ENCODE data around the gene SYNPR. TPM values are rescaled to one million over a fixed set of nuclear protein-coding genes. Genes with fewer than 3 reads are reported as not detected.

The SYNPR gene
- total RNA-seq, 1 experiment from 2014 or later: not detected

GRCh38 chr3:63652066-63652725 is 374.1 kb downstream of the SYNPR start, which contains the start of gene SNTN:
Gene SNTN (plus strand): TSS chr3:63652675. CDS start chr3:63652688, 13 bp downstream.
- DNase-seq: no peak
- no peak for TF ChIP-seq CTCF (IDR thresholded peaks at IDR 0.05; ENCODE audit: insufficient read depth in 1 of 2, low read depth in 1 of 2, low read length in 1 of 2, severe bottlenecking in 1 of 2, unreplicated experiment in 1 of 2)
- CTCF ChIA-PET: interaction anchor here (0.6 kb wide), 1 partner anchor 878 kb away, joined by 3 read pairs; no protein-coding TSS in a partner anchor
- intact Hi-C loops (cut with micrococcal nuclease; ENCODE audit: unreplicated experiment): no loop called here
- Mint-ChIP-seq H3K27me3 (ENCODE audit: insufficient read depth, unreplicated experiment) (no peaks in the 10 kb centered on the region), H3K4me3 (ENCODE audit: unreplicated experiment) (no peak within 1 kb of the TSS), H3K36me3 (ENCODE audit: insufficient read depth, unreplicated experiment) (no peaks in the 10 kb centered on the region), H3K27ac (ENCODE audit: unreplicated experiment) (no peak within 1 kb of the TSS), H3K4me1 (ENCODE audit: low read depth, unreplicated experiment) (no peaks in the 10 kb centered on the region), H3K9me3 (ENCODE audit: unreplicated experiment) (no peaks in the 10 kb centered on the region)
- Histone ChIP-seq H3K36me3 (ENCODE audit: control insufficient read depth, insufficient read depth, low read length) (no peaks in the 10 kb centered on the region), H3K9me3 (no peaks in the 10 kb centered on the region), H3K4me1 (no peaks in the 10 kb centered on the region), H3K27me3 (replicated peaks; ENCODE audit: control insufficient read depth, insufficient read depth, low read length) (no peaks in the 10 kb centered on the region), H3K4me3 (ENCODE audit: low read depth, low read length) (no peak within 1 kb of the TSS)
- POLR2A ChIA-PET: no interaction called here
- BruUV-seq (replicated peaks): no TSS peak

GRCh38 chr3:63654211-63654610 is 376.1 kb downstream of the SYNPR start:
- no peak for TF ChIP-seq CTCF (IDR thresholded peaks at IDR 0.05; ENCODE audit: insufficient read depth in 1 of 2, low read depth in 1 of 2, low read length in 1 of 2, severe bottlenecking in 1 of 2, unreplicated experiment in 1 of 2)
- H3K36me3 ChIP-seq (ENCODE audit: control insufficient read depth, insufficient read depth, low read length): no peaks in the 10 kb centered on the region
- Mint-ChIP-seq H3K9me3 (ENCODE audit: unreplicated experiment) (no peaks in the 10 kb centered on the region), H3K36me3 (ENCODE audit: insufficient read depth, unreplicated experiment) (no peaks in the 10 kb centered on the region), H3K27ac (ENCODE audit: unreplicated experiment) (no peak overlapping the region), H3K4me3 (ENCODE audit: unreplicated experiment) (no peak overlapping the region), H3K27me3 (ENCODE audit: insufficient read depth, unreplicated experiment) (no peaks in the 10 kb centered on the region), H3K4me1 (ENCODE audit: low read depth, unreplicated experiment) (no peaks in the 10 kb centered on the region)
- no peaks in the 10 kb centered on the region for H3K27me3 ChIP-seq (replicated peaks; ENCODE audit: control insufficient read depth, insufficient read depth, low read length)
- no peaks in the 10 kb centered on the region for H3K4me1 ChIP-seq
- DNase-seq: no peak
- BruUV-seq (replicated peaks): no TSS peak
- POLR2A ChIA-PET: no interaction called here
- no peaks in the 10 kb centered on the region for H3K9me3 ChIP-seq
- CTCF ChIA-PET: no interaction called here
- intact Hi-C loops (cut with micrococcal nuclease; ENCODE audit: unreplicated experiment): no loop called here
- no peak overlapping the region for H3K4me3 ChIP-seq (ENCODE audit: low read depth, low read length)

- Mint-ChIP-seq H3K36me3 (ENCODE audit: insufficient read depth, unreplicated experiment) (no peaks in the 10 kb centered on the region), H3K4me1 (ENCODE audit: low read depth, unreplicated experiment) (no peaks in the 10 kb centered on the region), H3K27me3 (ENCODE audit: insufficient read depth, unreplicated experiment) (peaks cover 2% of the 10 kb centered on the region), H3K4me3 (ENCODE audit: unreplicated experiment) (no peak overlapping the region), H3K27ac (ENCODE audit: unreplicated experiment) (no peak overlapping the region), H3K9me3 (ENCODE audit: unreplicated experiment) (no peaks in the 10 kb centered on the region)
- no TSS peak for BruUV-seq (replicated peaks)
- intact Hi-C loops (cut with micrococcal nuclease; ENCODE audit: unreplicated experiment): no loop called here
- ChIA-PET CTCF (no interaction called here), POLR2A (no interaction called here)
- no peak for TF ChIP-seq CTCF (IDR thresholded peaks at IDR 0.05; ENCODE audit: insufficient read depth in 1 of 2, low read depth in 1 of 2, low read length in 1 of 2, severe bottlenecking in 1 of 2, unreplicated experiment in 1 of 2)
- Histone ChIP-seq H3K36me3 (ENCODE audit: control insufficient read depth, insufficient read depth, low read length) (no peaks in the 10 kb centered on the region), H3K27me3 (replicated peaks; ENCODE audit: control insufficient read depth, insufficient read depth, low read length) (no peaks in the 10 kb centered on the region), H3K4me1 (no peaks in the 10 kb centered on the region), H3K9me3 (no peaks in the 10 kb centered on the region), H3K4me3 (ENCODE audit: low read depth, low read length) (no peak overlapping the region)
- no peak for DNase-seq
Measured at GRCh38 chr3:63654931-63655330, 376.8 kb downstream of the SYNPR start.
